ENCODE results near the gene SIAH2. TPM values are rescaled to one million over a fixed set of nuclear protein-coding genes. Genes with fewer than 3 reads are reported as not detected.

Gene SIAH2
- total and polyA plus RNA-seq, 9 of the 15 experiments (the other 6 are each of a cell fraction or from before 2014, with no cell fraction given), result 4.8 to 39.0 (median 29.9) TPM

DNA sequence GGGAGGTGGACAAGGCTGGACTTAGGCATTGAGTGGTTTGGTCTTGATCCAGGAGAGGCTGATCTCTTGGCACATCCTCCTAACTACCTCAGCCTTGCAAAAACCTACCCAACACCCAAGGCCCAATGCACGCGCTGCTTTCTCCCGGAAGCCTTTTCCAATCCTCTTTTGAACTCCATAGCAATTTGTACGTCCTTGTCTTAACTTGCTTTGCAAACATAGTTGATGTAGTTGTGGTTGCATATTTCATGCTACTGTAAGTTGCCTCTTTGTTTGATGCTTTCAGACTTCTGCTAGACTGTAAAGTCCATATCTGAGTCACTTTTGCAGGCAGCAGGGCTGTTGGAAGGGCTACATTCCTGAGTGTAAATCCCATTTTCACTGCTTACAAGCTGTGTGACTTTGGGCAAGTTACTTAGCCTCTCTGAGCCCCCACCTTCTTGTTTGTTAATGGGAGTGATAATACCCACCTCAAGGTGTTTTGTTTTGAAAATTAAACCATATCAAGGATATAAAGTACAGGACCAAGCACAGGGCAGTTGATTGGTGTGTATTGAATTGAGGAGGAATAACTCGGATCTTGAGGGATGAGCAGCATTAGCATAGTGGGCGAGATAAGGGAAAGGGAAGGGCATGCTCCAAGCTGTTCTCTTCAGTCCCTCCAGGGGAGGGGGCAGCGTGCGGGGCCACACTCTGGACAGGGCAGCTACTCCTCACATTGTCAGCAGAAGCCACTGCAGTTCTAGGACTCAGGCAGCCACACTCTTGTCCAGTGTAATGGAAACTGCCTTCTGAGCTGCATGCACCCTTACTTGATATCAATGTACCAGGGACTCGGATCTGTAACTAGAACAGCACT lies 28.8 kb downstream of the SIAH2 start (continued):
- TF ChIP-seq NFATC3 (IDR thresholded peaks at IDR 0.05), result 0 out of 2 replicates have a peak, but pooled peaks have one; percentile 5
- no peak for TF ChIP-seq NELFE (IDR thresholded peaks at IDR 0.05; ENCODE audit: insufficient read depth, insufficient read length)
- TF ChIP-seq ZNF668 (CRISPR knock-in tag; IDR thresholded peaks at IDR 0.05), result 0 out of 2 replicates have a peak, but pooled peaks have one; percentile 47
- TF ChIP-seq DMBX1 (CRISPR knock-in tag; IDR thresholded peaks at IDR 0.05; ENCODE audit: borderline replicate concordance), result 0 out of 2 replicates have a peak, but pooled peaks have one; percentile 54
- TF ChIP-seq, protein P1, sequence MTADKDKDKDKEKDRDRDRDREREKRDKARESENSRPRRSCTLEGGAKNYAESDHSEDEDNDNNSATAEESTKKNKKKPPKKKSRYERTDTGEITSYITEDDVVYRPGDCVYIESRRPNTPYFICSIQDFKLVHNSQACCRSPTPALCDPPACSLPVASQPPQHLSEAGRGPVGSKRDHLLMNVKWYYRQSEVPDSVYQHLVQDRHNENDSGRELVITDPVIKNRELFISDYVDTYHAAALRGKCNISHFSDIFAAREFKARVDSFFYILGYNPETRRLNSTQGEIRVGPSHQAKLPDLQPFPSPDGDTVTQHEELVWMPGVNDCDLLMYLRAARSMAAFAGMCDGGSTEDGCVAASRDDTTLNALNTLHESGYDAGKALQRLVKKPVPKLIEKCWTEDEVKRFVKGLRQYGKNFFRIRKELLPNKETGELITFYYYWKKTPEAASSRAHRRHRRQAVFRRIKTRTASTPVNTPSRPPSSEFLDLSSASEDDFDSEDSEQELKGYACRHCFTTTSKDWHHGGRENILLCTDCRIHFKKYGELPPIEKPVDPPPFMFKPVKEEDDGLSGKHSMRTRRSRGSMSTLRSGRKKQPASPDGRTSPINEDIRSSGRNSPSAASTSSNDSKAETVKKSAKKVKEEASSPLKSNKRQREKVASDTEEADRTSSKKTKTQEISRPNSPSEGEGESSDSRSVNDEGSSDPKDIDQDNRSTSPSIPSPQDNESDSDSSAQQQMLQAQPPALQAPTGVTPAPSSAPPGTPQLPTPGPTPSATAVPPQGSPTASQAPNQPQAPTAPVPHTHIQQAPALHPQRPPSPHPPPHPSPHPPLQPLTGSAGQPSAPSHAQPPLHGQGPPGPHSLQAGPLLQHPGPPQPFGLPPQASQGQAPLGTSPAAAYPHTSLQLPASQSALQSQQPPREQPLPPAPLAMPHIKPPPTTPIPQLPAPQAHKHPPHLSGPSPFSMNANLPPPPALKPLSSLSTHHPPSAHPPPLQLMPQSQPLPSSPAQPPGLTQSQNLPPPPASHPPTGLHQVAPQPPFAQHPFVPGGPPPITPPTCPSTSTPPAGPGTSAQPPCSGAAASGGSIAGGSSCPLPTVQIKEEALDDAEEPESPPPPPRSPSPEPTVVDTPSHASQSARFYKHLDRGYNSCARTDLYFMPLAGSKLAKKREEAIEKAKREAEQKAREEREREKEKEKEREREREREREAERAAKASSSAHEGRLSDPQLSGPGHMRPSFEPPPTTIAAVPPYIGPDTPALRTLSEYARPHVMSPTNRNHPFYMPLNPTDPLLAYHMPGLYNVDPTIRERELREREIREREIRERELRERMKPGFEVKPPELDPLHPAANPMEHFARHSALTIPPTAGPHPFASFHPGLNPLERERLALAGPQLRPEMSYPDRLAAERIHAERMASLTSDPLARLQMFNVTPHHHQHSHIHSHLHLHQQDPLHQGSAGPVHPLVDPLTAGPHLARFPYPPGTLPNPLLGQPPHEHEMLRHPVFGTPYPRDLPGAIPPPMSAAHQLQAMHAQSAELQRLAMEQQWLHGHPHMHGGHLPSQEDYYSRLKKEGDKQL (CRISPR knock-in tag; IDR thresholded peaks at IDR 0.05; ENCODE audit: borderline replicate concordance), result no peak
- peak; percentile 88 for TF ChIP-seq HDAC2 (IDR thresholded peaks at IDR 0.05)
- peak; percentile 95 for TF ChIP-seq SMARCA5 (IDR thresholded peaks at IDR 0.05)
- TF ChIP-seq CHD4 (IDR thresholded peaks at IDR 0.05; ENCODE audit: insufficient read depth, insufficient replicate concordance, low read depth, low read length, poor library complexity, severe bottlenecking), result peak; percentile 76
- peak; percentile 92 for TF ChIP-seq ADNP (tag; IDR thresholded peaks at IDR 0.05)
- peak in 1 of 2 experiments; percentile 34; a peak in 2 of 4 replicates for TF ChIP-seq HDAC1 (IDR thresholded peaks at IDR 0.05)
- TF ChIP-seq CSDE1 (IDR thresholded peaks at IDR 0.05), result no peak
- TF ChIP-seq SMC3 (conservative IDR thresholded peaks at IDR 0.05; ENCODE audit: insufficient read depth, low read depth, low read length), result no peak
- TF ChIP-seq, protein P2, sequence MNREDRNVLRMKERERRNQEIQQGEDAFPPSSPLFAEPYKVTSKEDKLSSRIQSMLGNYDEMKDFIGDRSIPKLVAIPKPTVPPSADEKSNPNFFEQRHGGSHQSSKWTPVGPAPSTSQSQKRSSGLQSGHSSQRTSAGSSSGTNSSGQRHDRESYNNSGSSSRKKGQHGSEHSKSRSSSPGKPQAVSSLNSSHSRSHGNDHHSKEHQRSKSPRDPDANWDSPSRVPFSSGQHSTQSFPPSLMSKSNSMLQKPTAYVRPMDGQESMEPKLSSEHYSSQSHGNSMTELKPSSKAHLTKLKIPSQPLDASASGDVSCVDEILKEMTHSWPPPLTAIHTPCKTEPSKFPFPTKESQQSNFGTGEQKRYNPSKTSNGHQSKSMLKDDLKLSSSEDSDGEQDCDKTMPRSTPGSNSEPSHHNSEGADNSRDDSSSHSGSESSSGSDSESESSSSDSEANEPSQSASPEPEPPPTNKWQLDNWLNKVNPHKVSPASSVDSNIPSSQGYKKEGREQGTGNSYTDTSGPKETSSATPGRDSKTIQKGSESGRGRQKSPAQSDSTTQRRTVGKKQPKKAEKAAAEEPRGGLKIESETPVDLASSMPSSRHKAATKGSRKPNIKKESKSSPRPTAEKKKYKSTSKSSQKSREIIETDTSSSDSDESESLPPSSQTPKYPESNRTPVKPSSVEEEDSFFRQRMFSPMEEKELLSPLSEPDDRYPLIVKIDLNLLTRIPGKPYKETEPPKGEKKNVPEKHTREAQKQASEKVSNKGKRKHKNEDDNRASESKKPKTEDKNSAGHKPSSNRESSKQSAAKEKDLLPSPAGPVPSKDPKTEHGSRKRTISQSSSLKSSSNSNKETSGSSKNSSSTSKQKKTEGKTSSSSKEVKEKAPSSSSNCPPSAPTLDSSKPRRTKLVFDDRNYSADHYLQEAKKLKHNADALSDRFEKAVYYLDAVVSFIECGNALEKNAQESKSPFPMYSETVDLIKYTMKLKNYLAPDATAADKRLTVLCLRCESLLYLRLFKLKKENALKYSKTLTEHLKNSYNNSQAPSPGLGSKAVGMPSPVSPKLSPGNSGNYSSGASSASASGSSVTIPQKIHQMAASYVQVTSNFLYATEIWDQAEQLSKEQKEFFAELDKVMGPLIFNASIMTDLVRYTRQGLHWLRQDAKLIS (CRISPR knock-in tag; IDR thresholded peaks at IDR 0.05), result 0 out of 2 replicates have a peak, but pooled peaks have one; percentile 7
- TF ChIP-seq, protein P3, sequence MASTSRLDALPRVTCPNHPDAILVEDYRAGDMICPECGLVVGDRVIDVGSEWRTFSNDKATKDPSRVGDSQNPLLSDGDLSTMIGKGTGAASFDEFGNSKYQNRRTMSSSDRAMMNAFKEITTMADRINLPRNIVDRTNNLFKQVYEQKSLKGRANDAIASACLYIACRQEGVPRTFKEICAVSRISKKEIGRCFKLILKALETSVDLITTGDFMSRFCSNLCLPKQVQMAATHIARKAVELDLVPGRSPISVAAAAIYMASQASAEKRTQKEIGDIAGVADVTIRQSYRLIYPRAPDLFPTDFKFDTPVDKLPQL (IDR thresholded peaks at IDR 0.05; ENCODE audit: extremely low read depth, insufficient read length), result no peak
- TF ChIP-seq RBM25 (IDR thresholded peaks at IDR 0.05; ENCODE audit: low read depth, low read length, severe bottlenecking), result peak; percentile 95
